GM20000 (cell line): Measurements from ENCODE around the gene PRRC2B.

ENCODE experiments used
- DNase-seq: peaks from one replicate; pipeline ENCODE4 v3.0.0; 2012; ENCODE audit warnings: low spot score
- CTCF ChIP-seq: IDR thresholded peaks from 2 replicates; pipeline ENCODE4 v1.5.1; 2012; ENCODE audit warnings: mild to moderate bottlenecking, control low read depth; ENCODE audit errors: extremely low read depth, missing control alignments

PRRC2B gene

GRCh38 chr9:131480258-131480657, 86.4 kb downstream of the PRRC2B start:
- TF ChIP-seq CTCF: no peak
- no peak for DNase-seq

GRCh38 chr9:131481441-131482342, 87.8 kb downstream of the PRRC2B start:
- no peak for DNase-seq
- no peak for TF ChIP-seq CTCF

GRCh38 chr9:131482343-131483006, 88.6 kb downstream of the PRRC2B start:
- no peak for DNase-seq
- no peak for TF ChIP-seq CTCF

GRCh38 chr9:131483319-131484050, 89.6 kb downstream of the PRRC2B start:
- DNase-seq: no peak
- no peak for TF ChIP-seq CTCF

- DNase-seq: no peak
- TF ChIP-seq CTCF: no peak
Measured at GRCh38 chr9:131484051-131484445, 90.2 kb downstream of the PRRC2B start.

- no peak for TF ChIP-seq CTCF
- DNase-seq: no peak
Measured at GRCh38 chr9:131484560-131485185, 90.8 kb downstream of the PRRC2B start.
